SK-N-SH treated with all-trans-retinoic acid at 6 μM for 48 hours (cell line): Measurements from ENCODE around the gene IFNL2.

Experiments
- CSDC2 ChIP-seq: fragments of 250-450 bp; sonication (Bioruptor Pico); IDR thresholded peaks from 2 replicates; pipeline ENCODE4 v1.5.0; 2020; ENCODE audit warnings: mild to moderate bottlenecking, moderate library complexity
- ESRRG ChIP-seq: fragments of 250-450 bp; sonication (Bioruptor Pico); IDR thresholded peaks from 2 replicates; pipeline ENCODE4 v1.6.1; 2021; ENCODE audit warnings: mild to moderate bottlenecking
- PATZ1 ChIP-seq: fragments of 250-450 bp; sonication (Bioruptor Pico); IDR thresholded peaks from 2 replicates; pipeline ENCODE4 v1.8.0; 2020; ENCODE audit warnings: mild to moderate bottlenecking, moderate library complexity, borderline replicate concordance
- PPARA ChIP-seq: fragments of 250-450 bp; sonication (Bioruptor Pico); IDR thresholded peaks from 2 replicates; pipeline ENCODE4 v1.5.0; 2020; ENCODE audit warnings: mild to moderate bottlenecking, borderline replicate concordance
- RARB ChIP-seq: fragments of 250-450 bp; sonication (Bioruptor Pico); IDR thresholded peaks from 2 replicates; pipeline ENCODE4 v1.8.0; 2021; ENCODE audit warnings: mild to moderate bottlenecking, moderate library complexity
- TOX ChIP-seq: fragments of 250-450 bp; sonication (Bioruptor Pico); IDR thresholded peaks from 2 replicates; pipeline ENCODE4 v1.8.0; 2021; ENCODE audit warnings: mild to moderate bottlenecking, moderate library complexity, borderline replicate concordance
- TF ChIP-seq, protein P1 (sequence below): fragments of 250-450 bp; sonication (Bioruptor Pico); IDR thresholded peaks from 2 replicates; pipeline ENCODE4 v1.5.1; 2020; ENCODE audit warnings: low read depth, mild to moderate bottlenecking, moderate library complexity

- TF ChIP-seq PATZ1 = no peak
- TF ChIP-seq, protein P1, sequence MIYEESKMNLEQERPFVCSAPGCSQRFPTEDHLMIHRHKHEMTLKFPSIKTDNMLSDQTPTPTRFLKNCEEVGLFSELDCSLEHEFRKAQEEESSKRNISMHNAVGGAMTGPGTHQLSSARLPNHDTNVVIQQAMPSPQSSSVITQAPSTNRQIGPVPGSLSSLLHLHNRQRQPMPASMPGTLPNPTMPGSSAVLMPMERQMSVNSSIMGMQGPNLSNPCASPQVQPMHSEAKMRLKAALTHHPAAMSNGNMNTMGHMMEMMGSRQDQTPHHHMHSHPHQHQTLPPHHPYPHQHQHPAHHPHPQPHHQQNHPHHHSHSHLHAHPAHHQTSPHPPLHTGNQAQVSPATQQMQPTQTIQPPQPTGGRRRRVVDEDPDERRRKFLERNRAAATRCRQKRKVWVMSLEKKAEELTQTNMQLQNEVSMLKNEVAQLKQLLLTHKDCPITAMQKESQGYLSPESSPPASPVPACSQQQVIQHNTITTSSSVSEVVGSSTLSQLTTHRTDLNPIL (CRISPR knock-in tag) = no peak
- TF ChIP-seq ESRRG (CRISPR knock-in tag) = no peak
- TF ChIP-seq TOX (CRISPR knock-in tag) = no peak
- TF ChIP-seq RARB (CRISPR knock-in tag) = no peak
- no peak for TF ChIP-seq PPARA (CRISPR knock-in tag)
- no peak for TF ChIP-seq CSDC2 (CRISPR knock-in tag)
Observed at GRCh38 chr19:39296906-39297305, 28.7 kb downstream of the IFNL2 start.
